ENCODE results near the gene NINJ2. TPM values are rescaled to one million over a fixed set of nuclear protein-coding genes. Genes with fewer than 3 reads are reported as not detected.

The NINJ2 gene
- polyA plus RNA-seq, 3 donors, result 32.9 to 92.7 (median 73.7) TPM

DNA sequence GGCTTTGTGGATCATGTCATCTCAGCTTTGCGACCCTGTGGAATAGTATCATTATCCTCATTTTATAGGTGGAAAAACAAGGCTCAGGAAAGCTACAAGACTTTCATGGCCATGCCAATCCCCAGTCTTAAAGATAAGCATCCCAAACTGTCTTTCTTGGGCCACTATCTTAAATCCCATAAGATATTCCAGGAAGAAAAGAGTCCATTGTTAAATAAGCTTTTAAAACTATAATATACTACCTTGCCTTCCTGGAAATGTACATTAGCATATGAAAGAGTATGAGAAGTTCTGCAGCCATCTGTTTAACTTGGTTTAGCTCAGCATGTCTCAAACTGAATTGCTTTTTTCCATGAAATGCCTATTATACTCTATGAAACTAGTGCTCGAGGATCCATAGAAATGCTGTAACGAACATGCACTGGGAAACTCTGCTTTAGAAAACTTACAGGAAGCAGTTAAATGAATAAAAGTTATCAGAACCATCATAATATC is 126.4 kb downstream of the NINJ2 start:
- H3K4me1 ChIP-seq (ENCODE audit: control insufficient read depth in 1 of 2, insufficient read depth in 2 of 2, low read length in 2 of 2), result peaks cover 5 to 6% of the 10 kb centered on the region in 2 donors
- Mint-ChIP-seq H3K4me3 (no peak overlapping the region), H3K4me1 (peaks cover 9% of the 10 kb centered on the region), H3K27ac (no peak overlapping the region), H3K9me3 (peaks cover 6 to 16% (median 12%) of the 10 kb centered on the region in 7 donors), H3K36me3 (no peaks in the 10 kb centered on the region), H3K27me3 (ENCODE audit: low read depth in 3 of 3) (peaks cover 6 to 16% (median 10%) of the 10 kb centered on the region in 3 donors)
- no peaks in the 10 kb centered on the region for H4K20me1 ChIP-seq (ENCODE audit: insufficient read depth, low read length)
- no peaks in the 10 kb centered on the region for H3K27me3 ChIP-seq (ENCODE audit: control insufficient read depth in 2 of 2, insufficient read depth in 2 of 2, low read length in 2 of 2)
- H3K4me3 ChIP-seq (replicated peaks in 1 of 3; ENCODE audit: low read depth in 2 of 3, low read length in 3 of 3), result no peak overlapping the region
- no peak overlapping the region for H2AFZ ChIP-seq (ENCODE audit: insufficient read depth, low read depth, low read length, poor library complexity, severe bottlenecking)
- no peak overlapping the region for H3K4me2 ChIP-seq (replicated peaks; ENCODE audit: extremely low read depth, low read length, poor library complexity, severe bottlenecking)
- H3K79me2 ChIP-seq (ENCODE audit: insufficient read depth, low read length), result no peaks in the 10 kb centered on the region
- no peak for DNase-seq
- H3K36me3 ChIP-seq (replicated peaks in 1 of 2; ENCODE audit: control insufficient read depth in 1 of 2, insufficient read depth in 2 of 2, low read length in 2 of 2), result no peaks in the 10 kb centered on the region
- WGBS (ENCODE audit: insufficient coverage), result no CpG with 5 or more reads among the region's 3 CpGs
- H3K9ac ChIP-seq (ENCODE audit: insufficient read depth, low read length, poor library complexity, severe bottlenecking), result no peak overlapping the region
- TF ChIP-seq CTCF (IDR thresholded peaks at IDR 0.05), result no peak
- peaks cover 5 to 12% of the 10 kb centered on the region in 2 donors for H3K9me3 ChIP-seq (replicated peaks in 1 of 2; ENCODE audit: control insufficient read depth in 1 of 2, insufficient read depth in 1 of 2, low read length in 2 of 2)
- intact Hi-C loops (cut with micrococcal nuclease), result no loop called here
- H3K27ac ChIP-seq (ENCODE audit: low read depth in 1 of 2, low read length in 2 of 2), result no peak overlapping the region

GRCh38 chr12:535396-535795 is 127.8 kb downstream of the NINJ2 start:
- no peak overlapping the region for H3K27ac Mint-ChIP-seq
- WGBS (ENCODE audit: insufficient coverage), result 87% methylated on average over 6 of the region's 7 CpGs

More at GRCh38 chr12:535396-535795, 127.8 kb downstream of the NINJ2 start:
- Histone ChIP-seq H3K27me3 (ENCODE audit: control insufficient read depth in 2 of 2, insufficient read depth in 2 of 2, low read length in 2 of 2) (no peaks in the 10 kb centered on the region), H3K79me2 (ENCODE audit: insufficient read depth, low read length) (no peaks in the 10 kb centered on the region), H4K20me1 (ENCODE audit: insufficient read depth, low read length) (no peaks in the 10 kb centered on the region), H3K4me3 (replicated peaks in 1 of 3; ENCODE audit: low read depth in 2 of 3, low read length in 3 of 3) (no peak overlapping the region), H3K36me3 (replicated peaks in 1 of 2; ENCODE audit: control insufficient read depth in 1 of 2, insufficient read depth in 2 of 2, low read length in 2 of 2) (no peaks in the 10 kb centered on the region), H3K4me1 (ENCODE audit: control insufficient read depth in 1 of 2, insufficient read depth in 2 of 2, low read length in 2 of 2) (peaks cover 5 to 6% of the 10 kb centered on the region in 2 donors), H3K9me3 (replicated peaks in 1 of 2; ENCODE audit: control insufficient read depth in 1 of 2, insufficient read depth in 1 of 2, low read length in 2 of 2) (peaks cover 5 to 24% of the 10 kb centered on the region in 2 donors), H2AFZ (ENCODE audit: insufficient read depth, low read depth, low read length, poor library complexity, severe bottlenecking) (no peak overlapping the region), H3K4me2 (replicated peaks; ENCODE audit: extremely low read depth, low read length, poor library complexity, severe bottlenecking) (no peak overlapping the region), H3K27ac (ENCODE audit: low read depth in 1 of 2, low read length in 2 of 2) (no peak overlapping the region), H3K9ac (ENCODE audit: insufficient read depth, low read length, poor library complexity, severe bottlenecking) (no peak overlapping the region)
- Mint-ChIP-seq H3K4me3 (no peak overlapping the region), H3K4me1 (peaks cover 9% of the 10 kb centered on the region), H3K27me3 (ENCODE audit: low read depth in 3 of 3) (peaks cover 6 to 13% (median 11%) of the 10 kb centered on the region in 3 donors), H3K9me3 (peaks cover 8 to 22% (median 19%) of the 10 kb centered on the region in 7 donors), H3K36me3 (no peaks in the 10 kb centered on the region)
- no peak for TF ChIP-seq CTCF (IDR thresholded peaks at IDR 0.05)
- no peak for DNase-seq
- intact Hi-C loops (cut with micrococcal nuclease), result no loop called here
